ENCODE measurements around the gene CMYA5. TPM values are rescaled to one million over a fixed set of nuclear protein-coding genes. Genes with fewer than 3 reads are reported as not detected.
"Not testable (repeated sequence)": the region's sequence is repeated elsewhere in the genome, so short reads cannot be mapped to it uniquely, and the experiment has no call there.

CMYA5 gene
- total and polyA plus RNA-seq, 8 donors: 0.68 to 14.7 (median 8.9) TPM

- no peaks in the 10 kb centered on the region for H3K4me1 ChIP-seq
- no peak overlapping the region for H3K27ac ChIP-seq
- H3K4me3 ChIP-seq: no peak overlapping the region
- DNase-seq (no peak), ATAC-seq (no peak)
- H3K9me3 ChIP-seq: no peaks in the 10 kb centered on the region
- intact Hi-C loops (cut with DNase I): no loop called here
- peaks cover 0 to 58% of the 10 kb centered on the region in 2 donors for H3K36me3 ChIP-seq
- no peaks in the 10 kb centered on the region for H3K27me3 ChIP-seq
- TF ChIP-seq CTCF (IDR thresholded peaks at IDR 0.05): no peak
Observed at GRCh38 chr5:79653843-79654242, 35.8 kb upstream of the CMYA5 start.

GRCh38 chr5:79663212-79663611 is 26.4 kb upstream of the CMYA5 start:
- no peak for DNase-seq
- Histone ChIP-seq H3K9me3 (no peaks in the 10 kb centered on the region), H3K4me3 (no peak overlapping the region), H3K4me1 (no peaks in the 10 kb centered on the region), H3K27me3 (no peaks in the 10 kb centered on the region), H3K36me3 (peaks cover 0 to 57% of the 10 kb centered on the region in 2 donors), H3K27ac (no peak overlapping the region)
- intact Hi-C loops (cut with DNase I): no loop called here
- no peak for ATAC-seq
- no peak for TF ChIP-seq CTCF (IDR thresholded peaks at IDR 0.05)

- Histone ChIP-seq H3K36me3 (peaks cover 0 to 67% of the 10 kb centered on the region in 2 donors), H3K27me3 (no peaks in the 10 kb centered on the region), H3K4me1 (no peaks in the 10 kb centered on the region), H3K4me3 (no peak overlapping the region), H3K9me3 (no peaks in the 10 kb centered on the region), H3K27ac (no peak overlapping the region)
- ATAC-seq (no peak), DNase-seq (no peak)
- intact Hi-C loops (cut with DNase I): no loop called here
- TF ChIP-seq CTCF (IDR thresholded peaks at IDR 0.05): no peak
Observed at GRCh38 chr5:79666758-79667157, 22.9 kb upstream of the CMYA5 start.

DNA sequence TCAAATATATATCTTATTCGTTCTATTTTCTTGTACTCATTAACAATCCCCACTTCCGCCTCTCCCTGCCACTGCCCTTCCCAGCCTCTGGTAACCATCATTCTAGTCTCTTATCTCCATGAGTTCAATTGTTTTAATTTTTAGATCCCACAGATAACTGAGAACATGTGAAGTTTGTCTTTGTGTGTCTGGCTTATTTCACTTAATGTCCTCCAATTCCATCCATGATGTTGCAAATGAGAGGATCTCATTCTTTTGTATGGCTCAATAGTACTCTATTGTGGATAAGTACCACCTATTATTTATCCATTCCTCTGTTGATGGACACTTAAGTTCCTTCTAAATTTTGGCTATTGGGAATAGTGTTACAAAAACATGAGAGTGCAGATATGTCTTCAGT is 17.2 kb upstream of the CMYA5 start:
- no peak for TF ChIP-seq CTCF (IDR thresholded peaks at IDR 0.05)
- intact Hi-C loops (cut with DNase I): no loop called here
- H3K9me3 ChIP-seq: no peaks in the 10 kb centered on the region
- DNase-seq: no peak
- no peaks in the 10 kb centered on the region for H3K4me1 ChIP-seq
- H3K36me3 ChIP-seq: peaks cover 0 to 69% of the 10 kb centered on the region in 2 donors
- H3K4me3 ChIP-seq: no peak overlapping the region
- no peak overlapping the region for H3K27ac ChIP-seq
- no peak for ATAC-seq
- no peaks in the 10 kb centered on the region for H3K27me3 ChIP-seq

DNA sequence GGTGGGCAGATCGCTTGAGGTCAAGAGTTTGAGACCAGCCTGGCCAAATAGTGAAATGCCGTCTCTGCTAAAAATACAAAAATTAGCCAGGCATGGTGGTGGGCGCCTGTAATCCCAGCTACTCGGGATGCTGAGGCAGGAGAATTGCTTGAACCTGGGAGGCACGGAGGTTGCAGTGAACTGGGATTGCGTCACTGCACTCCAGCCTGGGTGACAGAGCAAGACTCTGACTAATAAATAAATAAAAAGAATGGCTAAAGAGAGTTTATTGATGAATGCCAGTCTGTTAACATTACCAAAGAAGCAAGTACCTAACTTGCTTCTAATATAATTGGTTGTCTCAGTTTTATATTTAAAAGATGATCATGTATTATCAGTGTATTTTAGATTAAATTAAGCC is 13.3 kb upstream of the CMYA5 start:
- DNase-seq; H3K27me3 ChIP-seq; H3K4me3 ChIP-seq; H3K27ac ChIP-seq; H3K4me1 ChIP-seq; ATAC-seq; H3K9me3 ChIP-seq; intact Hi-C loops (cut with DNase I): not testable (repeated sequence)
- peaks cover 0 to 67% of the 10 kb centered on the region in 2 donors for H3K36me3 ChIP-seq

DNA sequence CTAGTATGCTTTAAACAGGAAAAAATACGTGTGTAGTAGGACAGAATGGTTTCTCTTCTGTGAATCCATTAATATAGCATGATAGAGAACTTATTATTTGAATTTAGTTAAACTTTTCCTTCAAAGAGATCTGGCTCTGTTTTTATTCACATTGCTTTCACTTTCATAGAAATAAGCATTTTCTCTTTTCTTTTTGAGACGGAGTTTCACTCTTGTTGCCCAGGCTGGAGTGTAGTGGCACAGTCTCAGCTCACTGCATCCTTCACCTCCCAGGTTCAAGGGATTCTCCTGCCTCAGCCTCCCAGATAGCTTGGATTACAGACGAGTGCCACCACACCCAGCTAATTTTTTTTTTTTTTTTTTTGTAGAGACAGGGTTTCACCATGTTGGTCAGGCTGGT is 7.5 kb upstream of the CMYA5 start:
- H3K9me3 ChIP-seq; DNase-seq; H3K4me1 ChIP-seq; ATAC-seq; H3K4me3 ChIP-seq; intact Hi-C loops (cut with DNase I); H3K27me3 ChIP-seq; H3K27ac ChIP-seq: not testable (repeated sequence)
- peaks cover 0 to 76% of the 10 kb centered on the region in 2 donors for H3K36me3 ChIP-seq

Data from left lung (tissue), 10 donors.